ENCODE data around the gene IFI35. TPM values are rescaled to one million over a fixed set of nuclear protein-coding genes. Genes with fewer than 3 reads are reported as not detected.

IFI35 gene
- total RNA-seq (10 to 100 TPM in 8 of 9 donors, 1 to 10 TPM in 1; 8.4 to 66.7 (median 11.9) TPM), polyA plus RNA-seq (10 to 100 TPM in 1 of 2 donors, 1 to 10 TPM in 1; 9.2 to 12.5 TPM)
- long read RNA-seq, donor 1, partial matches to known transcripts = 0 of 10 reads
- long read RNA-seq, donor 1, other reads (novel, unspliced or antisense) = 4 of 10 reads
- long read RNA-seq, donor 2, transcript IFI35-204 (7 exons, 1,232 nt) = major isoform, 10 of 17 reads
- long read RNA-seq, donor 2, partial matches to known transcripts = 1 of 17 reads
- long read RNA-seq, donor 2, other reads (novel, unspliced or antisense) = 2 of 17 reads
- long read RNA-seq, donor 3, partial matches to known transcripts = 0 of 3 reads
- long read RNA-seq, donor 3, other reads (novel, unspliced or antisense) = 0 of 3 reads

GRCh38 chr17:43006639-43007551, at the start of gene IFI35:
IFI35 (plus strand) TSS chr17:43006784; CDS start chr17:43006948, 164 bp downstream.
- ATAC-seq = peak; percentile 80 to 95 (median 85)

GRCh38 chr17:42964161-42964932, 42.2 kb upstream of the IFI35 start, which contains the start of gene AARSD1:
AARSD1 (minus strand) TSS chr17:42964454; CDS start chr17:42964440, 14 bp downstream.
- intact Hi-C loops (cut with DNase I) = loop anchor here in 1 of 10 donors (1.0 kb wide), 2 partner anchors 16 to 34 kb away; partner anchors contain the start of genes PTGES3L, RPL27 and RUNDC1

More at GRCh38 chr17:43006639-43007551, at the start of gene IFI35:
- H3K27me3 ChIP-seq = no peaks in the 10 kb centered on the region
- H3K27ac ChIP-seq = peak within 1 kb of the TSS; percentile 39 to 95 (median 91)
- no peaks in the 10 kb centered on the region for H3K9me3 ChIP-seq
- H3K4me1 ChIP-seq = peaks cover 2 to 58% (median 28%) of the 10 kb centered on the region in 12 donors
- peak within 1 kb of the TSS; percentile 35 to 90 (median 72) for H3K4me3 ChIP-seq
- DNase-seq = peak; percentile 87 to 90 (median 89)
- TF ChIP-seq CTCF (IDR thresholded peaks at IDR 0.05) = peak in 10 of 12 donors; percentile 25 to 78 (median 56)
- TF ChIP-seq POLR2A (IDR thresholded peaks at IDR 0.05) = peak in 1 of 2 donors; percentile 34
- intact Hi-C loops (cut with DNase I) = loop anchor here in 1 of 10 donors (5.0 kb wide), 1 partner anchor 165 kb away; the partner anchor contains the start of gene NBR1
- peaks cover 0 to 44% (median 27%) of the 10 kb centered on the region in 9 donors for H3K36me3 ChIP-seq
- WGBS, 4 donors = 29 to 34% (median 34%) methylated on average over 16 to 18 of the region's 18 CpGs

GRCh38 chr17:42967925-42968324, 38.7 kb upstream of the IFI35 start:
- no peak for ATAC-seq
- Histone ChIP-seq H3K4me3 (no peak overlapping the region), H3K27me3 (no peaks in the 10 kb centered on the region), H3K36me3 (peaks cover 0 to under 1% (median 0%) of the 10 kb centered on the region in 9 donors), H3K27ac (no peak overlapping the region), H3K9me3 (no peaks in the 10 kb centered on the region), H3K4me1 (peaks cover 0 to 14% (median 6%) of the 10 kb centered on the region in 12 donors)
- intact Hi-C loops (cut with DNase I) = no loop called here
- no peak for DNase-seq
- 79 to 92% (median 86%) methylated on average over 1 of the region's 1 CpG for WGBS, 4 donors
- TF ChIP-seq POLR2A (IDR thresholded peaks at IDR 0.05) (no peak), CTCF (IDR thresholded peaks at IDR 0.05) (no peak)

More at GRCh38 chr17:42964161-42964932, 42.2 kb upstream of the IFI35 start, which contains the start of gene AARSD1:
- Histone ChIP-seq H3K27me3 (no peaks in the 10 kb centered on the region), H3K27ac (peak within 1 kb of the TSS in 11 of 12 donors; percentile 72 to 92 (median 87)), H3K4me3 (peak within 1 kb of the TSS; percentile 40 to 96 (median 77)), H3K36me3 (peaks cover 0 to 36% (median 34%) of the 10 kb centered on the region in 9 donors), H3K9me3 (no peaks in the 10 kb centered on the region), H3K4me1 (peaks cover 0 to 14% (median 6%) of the 10 kb centered on the region in 12 donors)
- DNase-seq (peak; percentile 91 to 94 (median 93)), ATAC-seq (peak; percentile 96 to 99 (median 97))
- peak in 1 of 2 donors; percentile 70 for TF ChIP-seq POLR2A (IDR thresholded peaks at IDR 0.05)
- peak in 1 of 12 donors; percentile 13 for TF ChIP-seq CTCF (IDR thresholded peaks at IDR 0.05)
- WGBS, 4 donors = 0 to 5% (median 1%) methylated on average over 32 to 43 of the region's 43 CpGs
